GM19193 (cell line): ENCODE measurements around the gene C2CD3.

Experiments used
- POLR2A ChIP-seq: IDR thresholded peaks from 4 replicates; pipeline ENCODE4 v1.6.1; 2011; ENCODE audit not compliant: insufficient read depth, insufficient read length; ENCODE audit errors: extremely low read depth

C2CD3 gene

GRCh38 chr11:73995247-73995646 is 175.6 kb downstream of the C2CD3 start:
- TF ChIP-seq POLR2A, result no peak

GRCh38 chr11:73991471-73992006 is 179.3 kb downstream of the C2CD3 start:
- TF ChIP-seq POLR2A, result peak; percentile 48

DNA sequence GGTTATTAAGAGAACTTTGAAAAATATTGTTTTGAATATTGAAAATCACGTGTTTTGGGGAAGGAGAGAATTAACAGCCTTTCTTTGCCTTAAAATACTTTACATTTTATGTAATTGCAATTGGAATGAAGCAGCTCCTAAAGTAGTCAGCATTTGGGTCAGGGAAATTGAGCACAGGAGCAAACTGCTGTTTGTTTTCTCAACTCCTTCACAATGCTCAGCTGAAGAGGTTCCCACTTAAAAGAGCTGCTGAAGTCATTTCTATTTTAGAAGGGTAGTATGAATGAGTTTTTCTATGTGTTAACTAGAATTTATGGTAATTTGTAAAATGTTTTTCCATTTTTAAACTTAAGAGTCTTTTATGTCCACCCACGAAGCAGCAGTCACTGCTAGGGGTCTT is 180.1 kb downstream of the C2CD3 start:
- TF ChIP-seq POLR2A, result no peak

DNA sequence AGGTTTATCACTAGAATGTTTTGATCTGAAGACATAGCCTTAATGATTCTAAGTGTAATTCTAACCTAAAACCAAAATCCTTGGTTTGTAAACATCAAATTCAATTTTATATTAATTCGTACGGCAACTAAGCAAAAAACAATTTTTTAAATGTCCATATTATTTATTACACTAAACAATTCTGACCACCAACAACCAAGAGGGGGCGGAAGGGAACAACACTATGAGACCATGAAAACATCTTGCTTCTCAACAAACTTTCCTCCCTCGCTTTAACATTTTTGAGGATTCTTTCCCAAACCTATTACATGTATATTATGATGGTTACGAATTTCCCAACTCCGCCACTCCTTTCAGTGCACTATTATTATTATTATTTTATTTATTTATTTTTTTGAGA is 181.6 kb downstream of the C2CD3 start:
- TF ChIP-seq POLR2A, result no peak

DNA sequence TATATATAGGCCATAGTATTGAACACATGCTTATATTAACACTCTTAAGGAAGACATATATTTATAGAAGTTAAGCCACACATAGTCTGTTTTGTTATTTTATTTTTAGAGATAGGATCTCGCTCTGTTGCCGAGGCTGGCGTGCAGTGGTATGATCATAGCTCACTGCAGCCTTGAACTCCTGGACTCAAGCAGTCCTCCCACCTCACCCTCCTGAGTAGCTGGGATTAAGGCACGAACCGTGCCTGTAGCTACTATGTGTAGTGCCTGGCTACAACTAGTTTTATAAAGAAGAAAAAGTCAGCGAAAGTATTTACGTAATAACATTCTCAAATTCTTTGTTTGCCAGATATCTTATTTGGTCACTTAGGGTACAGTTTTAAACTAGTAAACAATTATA is 182.6 kb downstream of the C2CD3 start:
- no peak for TF ChIP-seq POLR2A

GRCh38 chr11:73983741-73984538 is 186.9 kb downstream of the C2CD3 start:
- no peak for TF ChIP-seq POLR2A

GRCh38 chr11:73982990-73983740 is 187.6 kb downstream of the C2CD3 start:
- peak; percentile 81 for TF ChIP-seq POLR2A

GRCh38 chr11:73982595-73982989 is 188.2 kb downstream of the C2CD3 start, which contains the start of gene UCP2:
TSS of gene UCP2 (minus strand) at chr11:73982843. CDS start at chr11:73978378, 4,465 bp downstream.
- TF ChIP-seq POLR2A, result peak; percentile 89

DNA sequence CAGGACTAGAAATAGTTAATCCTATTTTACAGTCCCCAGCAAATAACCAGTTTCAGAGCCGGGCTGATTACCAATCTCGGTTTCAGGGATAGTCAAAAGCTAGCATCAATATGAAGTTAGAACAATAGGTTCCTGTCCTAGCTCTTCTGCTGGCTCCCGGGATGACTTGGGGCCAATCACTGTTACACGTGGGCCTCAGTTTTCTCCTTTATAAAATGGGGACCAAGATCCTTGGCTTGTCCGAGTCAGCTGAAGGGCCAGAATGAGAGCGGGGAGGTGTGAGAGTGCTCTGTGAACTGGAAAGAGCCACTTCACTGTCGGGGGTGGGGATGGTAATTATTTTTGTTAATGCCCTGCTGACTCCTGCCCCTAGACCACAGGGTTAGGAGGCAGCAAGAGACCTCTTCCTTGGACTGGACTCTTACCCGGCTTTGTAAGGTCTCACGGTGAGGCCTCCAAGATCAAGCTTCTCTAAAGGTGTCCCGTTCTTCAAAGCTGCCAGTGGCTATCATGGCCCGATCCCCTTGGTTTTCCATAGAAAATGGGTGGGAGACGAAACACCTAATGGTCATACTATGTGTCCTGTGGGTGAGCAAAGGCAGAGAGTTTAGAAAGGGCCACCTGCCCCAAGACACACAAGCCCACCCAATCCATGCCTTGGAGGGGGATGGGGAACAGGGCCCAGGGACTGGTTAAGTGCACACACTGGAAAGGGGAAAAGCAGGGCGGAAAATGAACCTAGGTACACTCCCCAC is 189.6 kb downstream of the C2CD3 start:
- TF ChIP-seq POLR2A, result peak; percentile 17

DNA sequence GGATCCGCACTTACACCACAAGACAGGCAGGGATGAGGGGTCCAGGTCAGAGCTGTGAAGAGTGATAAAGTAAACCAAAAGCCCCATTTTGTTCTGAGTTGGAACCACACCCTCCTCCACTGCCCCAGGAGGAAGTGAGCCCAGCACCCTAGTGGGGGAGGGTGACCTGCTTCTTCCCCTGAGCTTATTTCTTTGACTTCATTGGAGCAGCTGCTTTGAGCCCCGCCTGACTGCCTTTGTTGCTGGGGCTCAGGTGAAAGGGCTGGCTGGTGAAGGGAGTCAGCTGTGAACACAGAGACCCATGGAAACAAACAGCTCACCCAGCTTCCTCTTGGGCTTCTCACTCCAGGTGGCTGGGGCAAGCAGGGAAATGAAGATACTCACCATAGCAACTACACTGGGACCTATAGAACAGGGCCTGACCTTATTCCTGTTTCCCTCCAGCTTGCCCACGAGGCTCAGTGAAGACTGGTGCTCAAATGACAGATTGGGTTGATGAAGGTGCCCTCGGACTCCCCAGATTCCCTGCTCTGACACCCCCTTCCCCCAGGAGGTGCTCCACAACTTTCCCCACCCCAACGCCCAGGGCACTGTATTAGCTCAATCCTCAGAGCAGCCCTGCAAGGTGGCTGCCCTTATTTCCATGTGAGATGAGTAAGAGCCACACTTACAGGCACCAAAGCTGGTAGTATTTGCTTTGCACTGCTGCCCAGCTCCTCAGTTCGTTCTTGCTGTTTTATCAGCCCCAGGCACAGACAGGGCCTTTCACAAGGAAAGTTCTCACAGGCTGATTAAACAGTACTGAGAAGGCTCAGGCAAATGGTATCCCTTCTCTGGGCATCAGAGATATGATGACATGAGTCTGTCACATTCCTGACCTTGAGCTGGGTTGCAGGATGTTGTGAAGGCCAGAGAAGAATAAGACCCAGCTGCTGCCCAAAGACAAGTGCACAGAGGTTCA is 190.5 kb downstream of the C2CD3 start:
- TF ChIP-seq POLR2A, result peak; percentile 46

DNA sequence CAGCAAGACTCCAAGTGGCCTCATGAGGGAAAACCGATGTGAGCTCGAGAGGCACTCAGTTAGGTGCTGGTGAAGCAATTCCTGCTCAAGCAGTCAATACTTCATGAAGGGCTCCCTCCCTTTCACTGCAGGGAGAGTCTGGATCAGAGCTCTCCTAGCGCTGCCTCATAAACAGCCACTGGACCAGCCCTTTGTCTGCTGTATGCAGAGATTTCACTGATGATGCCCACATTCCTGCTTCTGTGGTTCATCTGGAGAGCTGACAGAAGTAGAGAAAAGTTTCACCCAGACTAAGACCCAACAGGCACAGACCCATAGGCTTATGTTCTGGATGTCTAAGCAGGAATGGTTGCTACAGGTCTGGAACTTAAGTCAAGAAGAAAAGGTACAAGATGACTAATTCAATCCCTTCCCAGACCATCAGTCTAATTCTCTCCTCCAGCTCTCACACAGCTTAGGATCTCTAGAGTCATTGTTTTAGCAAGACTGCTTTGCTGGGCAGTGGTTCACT is 192.2 kb downstream of the C2CD3 start:
- no peak for TF ChIP-seq POLR2A

DNA sequence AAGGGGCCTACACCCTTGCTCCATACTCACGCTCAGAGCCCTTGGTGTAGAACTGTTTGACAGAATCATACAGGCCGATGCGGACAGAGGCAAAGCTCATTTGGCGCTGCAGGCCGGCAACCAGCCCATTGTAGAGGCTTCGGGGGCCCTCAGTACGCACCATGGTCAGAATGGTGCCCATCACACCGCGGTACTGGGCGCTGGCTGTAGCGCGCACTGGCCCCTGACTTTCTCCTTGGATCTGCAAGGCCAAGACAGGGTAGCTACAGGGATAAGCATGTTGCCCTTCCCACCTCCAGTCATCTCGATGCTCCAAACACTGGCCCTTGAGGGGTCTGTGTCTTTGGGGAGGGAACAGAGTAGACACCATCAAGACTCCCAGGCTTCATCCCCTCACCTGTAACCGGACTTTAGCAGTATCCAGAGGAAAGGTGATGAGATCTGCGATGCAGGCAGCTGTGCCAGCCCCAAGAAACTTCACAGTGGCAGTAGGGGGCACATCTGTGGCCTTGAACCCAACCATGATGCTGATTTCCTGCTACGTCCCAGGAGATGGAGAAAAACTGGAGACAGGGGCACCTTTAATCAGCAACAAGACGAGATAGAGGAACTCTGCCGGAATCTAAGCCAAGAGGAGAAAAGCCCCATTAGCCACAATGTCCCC is 192.8 kb downstream of the C2CD3 start:
- TF ChIP-seq POLR2A, result no peak
